T follicular helper cell (primary cell): ENCODE data around the gene GABRG3.

Source experiments
- DNase-seq: peaks from one replicate; pipeline ENCODE4 v3.0.0-alpha.2; 2020; ENCODE audit warnings: low read depth

Gene GABRG3

GRCh38 chr15:27248251-27248650, 277.3 kb downstream of the GABRG3 start:
- DNase-seq: no peak

- DNase-seq: no peak
Measured at GRCh38 chr15:27249046-27249759, 278.2 kb downstream of the GABRG3 start.

- no peak for DNase-seq
Measured at GRCh38 chr15:27249760-27250109, 278.8 kb downstream of the GABRG3 start.

GRCh38 chr15:27250223-27250622, 279.2 kb downstream of the GABRG3 start:
- DNase-seq: no peak

GRCh38 chr15:27254055-27254454, 283.1 kb downstream of the GABRG3 start:
- DNase-seq: no peak

GRCh38 chr15:27254801-27255200, 283.8 kb downstream of the GABRG3 start:
- DNase-seq: no peak

GRCh38 chr15:27256446-27256845, 285.5 kb downstream of the GABRG3 start:
- no peak for DNase-seq

- DNase-seq: no peak
Measured at GRCh38 chr15:27258287-27258686, 287.3 kb downstream of the GABRG3 start.

- DNase-seq: no peak
Measured at GRCh38 chr15:27260523-27260922, 289.5 kb downstream of the GABRG3 start.

- DNase-seq: no peak
Measured at GRCh38 chr15:27268923-27269322, 297.9 kb downstream of the GABRG3 start.

GRCh38 chr15:27271258-27271657, 300.3 kb downstream of the GABRG3 start:
- DNase-seq: no peak

GRCh38 chr15:27272427-27272826, 301.4 kb downstream of the GABRG3 start:
- DNase-seq: no peak

- no peak for DNase-seq
Measured at GRCh38 chr15:27273506-27273905, 302.5 kb downstream of the GABRG3 start.

GRCh38 chr15:27278761-27279160, 307.8 kb downstream of the GABRG3 start:
- DNase-seq: no peak

- DNase-seq: no peak
Measured at GRCh38 chr15:27292641-27293040, 321.7 kb downstream of the GABRG3 start.

GRCh38 chr15:27293607-27294006, 322.6 kb downstream of the GABRG3 start:
- DNase-seq: no peak

GRCh38 chr15:27317736-27318135, 346.8 kb downstream of the GABRG3 start:
- DNase-seq: no peak

- no peak for DNase-seq
Measured at GRCh38 chr15:27323801-27324200, 352.8 kb downstream of the GABRG3 start.

- no peak for DNase-seq
Measured at GRCh38 chr15:27324886-27325615, 354.1 kb downstream of the GABRG3 start.

- DNase-seq: no peak
Measured at GRCh38 chr15:27327467-27328025, 356.6 kb downstream of the GABRG3 start.

- no peak for DNase-seq
Measured at GRCh38 chr15:27328186-27328585, 357.2 kb downstream of the GABRG3 start.

- no peak for DNase-seq
Measured at GRCh38 chr15:27328608-27329007, 357.6 kb downstream of the GABRG3 start.

GRCh38 chr15:27330326-27330725, 359.3 kb downstream of the GABRG3 start:
- DNase-seq: no peak
